GM08714 (cell line): ENCODE measurements around the gene DSG3.

Experiments
- H3K4me3 ChIP-seq: fragments of 200-500 bp; sonication (Bioruptor generic); 2 replicates; pipeline ENCODE4 v1.5.1; 2014; ENCODE audit warnings: mild to moderate bottlenecking, low read length, inconsistent platforms
- ZNF274 ChIP-seq: IDR thresholded peaks from 2 replicates; pipeline ENCODE4 v1.6.1; 2012; ENCODE audit warnings: mild to moderate bottlenecking, low read depth, low read length

The DSG3 gene

GRCh38 chr18:31447530-31448191 lies at the start of gene DSG3:
DSG3 (plus strand) TSS chr18:31447741; CDS start chr18:31447878, 137 bp downstream.
- TF ChIP-seq ZNF274, result no peak
- no peak within 1 kb of the TSS for H3K4me3 ChIP-seq

DNA sequence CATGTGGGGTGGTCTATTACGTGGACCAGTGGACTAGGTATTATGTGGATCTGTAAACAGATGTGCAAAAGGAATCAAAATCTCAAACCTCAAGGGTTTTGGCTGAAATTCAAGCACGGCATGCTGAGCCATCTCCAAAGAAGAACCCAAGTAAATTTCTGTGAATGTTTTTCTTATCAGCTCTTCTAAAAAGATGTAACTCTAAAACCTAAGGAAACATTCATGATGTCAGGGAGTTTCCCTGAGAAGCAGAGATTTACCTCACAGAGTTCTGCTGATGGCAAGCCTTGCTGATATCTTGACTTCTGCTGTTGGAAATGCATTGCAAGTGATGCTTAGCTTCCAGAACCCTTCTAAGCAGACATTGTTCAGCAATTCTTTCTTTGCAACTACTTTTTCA lies 49.4 kb upstream of the DSG3 start:
- no peak overlapping the region for H3K4me3 ChIP-seq
- TF ChIP-seq ZNF274, result no peak

DNA sequence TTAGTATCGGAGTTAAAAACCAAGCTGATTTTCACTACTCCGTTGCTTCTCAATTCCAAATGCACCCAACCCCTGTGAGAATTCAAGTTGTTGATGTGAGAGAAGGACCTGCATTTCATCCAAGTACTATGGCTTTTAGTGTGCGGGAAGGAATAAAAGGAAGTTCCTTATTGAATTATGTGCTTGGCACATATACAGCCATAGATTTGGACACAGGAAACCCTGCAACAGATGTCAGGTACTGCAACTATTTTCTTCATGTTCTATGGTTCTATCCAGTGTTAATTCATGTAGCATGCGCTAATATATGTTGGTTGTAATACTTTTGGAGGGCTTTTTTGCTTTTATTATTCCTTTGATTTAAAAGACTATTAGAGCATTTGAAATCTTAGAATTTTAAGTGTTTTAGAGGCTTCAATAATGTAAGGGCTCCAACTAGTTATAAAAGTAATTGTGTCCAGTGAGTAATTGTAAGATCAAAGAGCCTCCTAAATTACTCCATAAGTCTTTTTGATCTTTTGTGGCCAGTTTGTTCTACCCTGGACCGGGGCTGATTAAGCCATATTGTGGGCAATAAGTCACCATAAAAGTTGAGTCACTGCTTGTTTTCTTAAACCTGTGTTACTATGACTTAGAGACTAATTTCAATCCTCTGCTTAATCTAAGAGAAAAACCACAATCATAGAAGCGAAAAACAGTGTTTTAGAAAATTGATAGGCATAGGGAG lies 48.1 kb upstream of the DSG3 start:
- no peak for TF ChIP-seq ZNF274
- no peak overlapping the region for H3K4me3 ChIP-seq

GRCh38 chr18:31401156-31402025 lies 46.1 kb upstream of the DSG3 start:
- H3K4me3 ChIP-seq, result no peak overlapping the region
- no peak for TF ChIP-seq ZNF274

GRCh38 chr18:31402026-31402373 lies 45.5 kb upstream of the DSG3 start:
- no peak overlapping the region for H3K4me3 ChIP-seq
- TF ChIP-seq ZNF274, result no peak

- TF ChIP-seq ZNF274, result no peak
- no peak overlapping the region for H3K4me3 ChIP-seq
These were observed 44.1 kb upstream of the DSG3 start for GRCh38 chr18:31403409-31403808.

- TF ChIP-seq ZNF274, result no peak
- H3K4me3 ChIP-seq, result no peak overlapping the region
These were observed 39.9 kb upstream of the DSG3 start for GRCh38 chr18:31407649-31408048.

DNA sequence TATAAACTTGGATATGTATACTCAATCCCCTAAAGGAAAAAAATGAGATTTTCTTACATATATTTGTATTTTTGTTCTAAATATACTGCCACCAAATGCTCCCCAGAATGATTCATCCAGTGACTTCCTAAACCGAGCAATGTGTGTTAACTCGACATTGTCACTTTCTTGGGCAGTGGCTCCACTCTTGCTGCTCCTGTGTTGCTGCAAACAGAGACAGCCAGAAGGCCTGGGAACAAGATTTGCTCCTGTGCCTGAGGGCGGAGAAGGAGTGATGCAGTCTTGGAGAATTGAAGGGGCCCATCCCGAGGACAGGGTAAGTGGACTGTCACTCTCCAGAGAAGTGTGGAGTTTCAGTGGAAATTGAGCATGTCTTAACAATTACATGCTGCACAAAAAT lies 38.3 kb upstream of the DSG3 start:
- no peak overlapping the region for H3K4me3 ChIP-seq
- TF ChIP-seq ZNF274, result no peak

DNA sequence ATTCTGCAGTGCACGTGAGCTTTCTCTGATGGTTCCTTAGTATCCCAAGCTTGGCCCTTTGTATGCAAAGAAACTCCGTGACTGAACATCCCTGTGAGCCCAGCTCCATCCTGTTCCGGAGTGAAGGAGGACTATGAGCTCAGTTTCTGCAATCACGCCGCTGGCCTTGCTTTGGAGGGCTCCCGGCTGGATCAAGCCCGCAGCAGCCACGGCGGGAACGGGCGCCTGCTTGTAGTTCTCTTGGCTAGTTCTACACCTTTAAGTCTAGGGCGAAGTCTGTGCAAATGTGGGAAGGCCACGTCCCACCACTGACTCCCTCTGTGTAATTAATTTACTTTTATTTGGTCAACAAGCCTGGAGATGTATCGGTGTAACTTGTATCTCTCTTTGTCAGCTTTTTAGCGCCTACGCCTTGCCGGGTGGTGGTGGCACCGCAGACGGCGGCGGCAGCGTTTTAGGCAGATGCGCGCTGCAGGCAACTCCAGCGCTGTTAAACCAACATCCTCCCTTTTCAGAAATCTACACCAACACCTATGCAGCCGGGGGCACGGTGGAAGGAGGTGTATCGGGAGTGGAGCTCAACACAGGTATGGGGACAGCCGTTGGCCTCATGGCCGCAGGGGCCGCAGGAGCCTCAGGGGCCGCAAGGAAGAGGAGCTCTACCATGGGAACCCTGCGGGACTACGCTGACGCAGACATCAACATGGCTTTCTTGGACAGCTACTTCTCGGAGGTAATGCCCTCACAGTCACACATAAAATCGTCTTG lies 36.6 kb upstream of the DSG3 start:
- no peak overlapping the region for H3K4me3 ChIP-seq
- TF ChIP-seq ZNF274, result no peak

DNA sequence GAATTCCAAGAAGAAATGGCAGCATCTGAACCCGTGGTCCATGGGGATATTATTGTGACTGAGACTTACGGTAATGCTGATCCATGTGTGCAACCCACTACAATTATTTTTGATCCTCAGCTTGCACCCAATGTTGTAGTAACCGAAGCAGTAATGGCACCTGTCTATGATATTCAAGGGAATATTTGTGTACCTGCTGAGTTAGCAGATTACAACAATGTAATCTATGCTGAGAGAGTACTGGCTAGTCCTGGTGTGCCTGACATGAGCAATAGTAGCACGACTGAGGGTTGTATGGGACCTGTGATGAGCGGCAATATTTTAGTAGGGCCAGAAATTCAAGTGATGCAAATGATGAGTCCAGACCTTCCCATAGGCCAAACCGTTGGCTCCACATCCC lies 34.4 kb upstream of the DSG3 start:
- TF ChIP-seq ZNF274, result no peak
- H3K4me3 ChIP-seq, result no peak overlapping the region

- TF ChIP-seq ZNF274, result no peak
- no peak overlapping the region for H3K4me3 ChIP-seq
These were observed 29.7 kb upstream of the DSG3 start for GRCh38 chr18:31417850-31418249.

GRCh38 chr18:31419457-31419932 lies 28.0 kb upstream of the DSG3 start:
- no peak overlapping the region for H3K4me3 ChIP-seq
- no peak for TF ChIP-seq ZNF274

DNA sequence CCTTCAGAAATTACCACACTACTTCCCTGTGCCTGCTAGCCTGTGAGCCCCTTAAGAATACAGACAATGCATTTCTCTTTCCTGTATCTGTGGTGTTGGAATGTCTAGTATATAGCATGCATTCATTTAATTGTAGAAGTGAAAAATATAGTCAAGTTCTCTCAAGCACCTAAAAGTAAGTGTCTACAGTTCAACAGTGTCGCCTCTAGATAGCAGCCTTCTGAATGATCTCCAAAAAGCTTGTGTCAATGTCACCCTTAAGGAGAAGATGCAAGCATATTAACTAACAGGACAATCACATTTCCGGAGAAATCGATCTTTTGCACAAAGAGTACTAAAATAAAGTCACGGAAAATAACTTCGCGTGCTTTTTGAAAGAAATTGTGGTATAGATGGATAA lies 27.5 kb upstream of the DSG3 start:
- H3K4me3 ChIP-seq, result no peak overlapping the region
- TF ChIP-seq ZNF274, result no peak

DNA sequence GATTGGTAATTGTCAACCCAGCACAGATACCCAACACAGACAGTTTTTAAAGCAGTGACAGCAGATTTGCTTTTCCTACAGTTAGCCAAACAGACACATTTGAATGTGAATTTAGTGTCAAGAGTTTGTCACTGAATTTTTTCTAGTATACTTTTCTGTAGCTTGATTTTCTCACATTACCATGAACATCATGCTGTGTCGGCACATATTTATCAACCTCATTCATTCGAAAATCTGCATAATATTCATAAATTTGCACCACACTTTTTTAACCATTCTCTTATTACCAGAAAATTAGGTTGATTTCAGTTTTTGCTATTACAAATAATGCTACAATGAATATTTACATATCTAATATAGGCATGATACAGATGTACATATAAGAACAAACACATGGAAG lies 27.0 kb upstream of the DSG3 start:
- no peak for TF ChIP-seq ZNF274

More for the DNA sequence above, 27.0 kb upstream of the DSG3 start:
- no peak overlapping the region for H3K4me3 ChIP-seq
